Measurements from ENCODE around the gene CCDC33.

The CCDC33 gene

DNA sequence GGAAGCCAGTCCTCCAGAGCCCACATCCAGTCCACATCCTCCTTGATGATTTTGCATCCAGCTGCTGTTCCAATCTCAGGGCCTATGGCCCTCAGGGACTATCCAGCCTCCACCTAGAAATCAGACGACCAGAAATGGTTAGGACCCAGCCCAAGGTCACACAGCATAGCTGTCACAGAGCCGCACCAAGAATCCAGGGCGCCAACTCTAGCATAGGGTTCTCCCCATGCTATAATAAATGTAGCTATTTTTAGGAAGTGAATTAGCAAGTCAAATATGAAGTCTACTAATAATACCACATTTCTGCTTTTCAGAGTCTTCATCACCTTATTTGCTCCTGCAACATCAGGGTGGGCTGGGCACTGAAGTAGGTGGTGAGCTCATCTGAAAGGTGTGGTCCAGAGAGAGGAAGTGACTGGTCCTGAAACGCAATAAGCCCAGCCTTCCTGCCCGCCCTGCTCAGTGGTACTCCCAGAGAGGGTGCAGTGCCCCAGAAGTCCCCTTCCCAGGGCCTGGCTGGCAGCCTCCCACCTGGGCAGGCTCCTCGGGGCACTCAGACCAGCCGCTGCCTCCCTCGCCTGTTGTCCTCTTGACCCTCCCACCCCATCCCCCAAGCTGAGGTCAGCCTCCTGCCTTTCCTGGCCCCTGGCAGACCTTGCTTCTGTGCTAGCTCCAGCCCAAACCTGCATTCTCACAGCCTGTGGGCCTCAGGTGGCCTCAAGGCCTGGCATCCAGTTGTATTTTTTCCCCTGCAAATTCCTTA lies 148.9 kb downstream of the CCDC33 start:
- no peak for DNase-seq

GRCh38 chr15:74385733-74386132 lies 149.6 kb downstream of the CCDC33 start:
- DNase-seq, result no peak
